GM19397 (cell line): ENCODE results near the gene ZNF581.
A peak's percentile ranks its signal among the peaks of the same experiment; 100 is the strongest.

Source experiments
- ATAC-seq: cut with Tn5 transposase; IDR thresholded peaks from one replicate; pipeline ENCODE4 v1.9.1; 2021; ENCODE audit warnings: mild to moderate bottlenecking, moderate library complexity; ENCODE audit not compliant: unreplicated experiment

ZNF581 gene

DNA sequence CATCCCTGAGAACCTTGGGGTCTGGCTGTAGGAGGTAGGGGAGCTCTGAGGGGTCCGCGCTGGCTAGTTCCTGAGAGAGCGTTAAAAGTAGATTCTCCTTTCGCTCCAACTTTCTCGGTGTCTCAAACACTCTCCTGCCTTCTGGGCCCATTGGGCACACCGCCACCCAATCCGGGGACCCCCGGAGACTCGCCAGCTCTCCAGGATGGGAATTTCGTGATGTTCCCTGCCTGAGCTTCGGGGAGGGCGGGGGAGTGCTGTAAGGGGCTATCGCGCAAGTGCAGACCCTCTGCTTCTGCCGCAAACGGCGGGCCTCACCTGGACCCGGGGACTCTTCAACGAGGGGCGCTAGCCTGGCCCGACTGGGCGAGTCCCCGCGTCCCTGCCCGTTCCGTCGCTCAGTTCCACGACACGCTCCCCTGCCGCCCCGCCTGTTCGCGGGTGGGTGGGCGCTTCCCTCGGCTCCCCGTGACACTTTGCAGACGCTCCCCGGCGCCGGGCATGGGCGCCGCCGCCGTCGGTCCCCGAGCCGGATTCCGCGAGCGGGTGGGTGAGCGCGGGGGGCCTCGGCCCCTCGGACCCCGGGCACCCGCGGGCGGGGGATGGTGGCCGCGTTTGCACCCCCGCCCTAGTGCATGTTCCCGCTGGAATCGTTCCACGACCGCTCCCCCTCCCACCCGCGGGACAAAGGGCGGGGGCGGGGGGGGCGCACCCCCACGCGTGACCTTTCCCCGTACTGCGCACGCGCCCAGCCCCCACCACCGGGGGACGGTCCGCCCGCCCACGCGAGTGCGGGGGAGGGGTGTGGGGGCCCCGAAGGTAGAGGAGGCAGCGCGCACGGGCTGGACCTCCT, 4.5 kb downstream of the ZNF581 start, which contains the start of gene CCDC106:
TSS of gene CCDC106 (plus strand) at position 481 of the 853 bp plus-strand sequence. CDS start 835 bp downstream, outside the sequence.
- ATAC-seq, result peak; percentile 33

GRCh38 chr19:55648585-55649267, 5.3 kb downstream of the ZNF581 start:
- ATAC-seq, result no peak

DNA sequence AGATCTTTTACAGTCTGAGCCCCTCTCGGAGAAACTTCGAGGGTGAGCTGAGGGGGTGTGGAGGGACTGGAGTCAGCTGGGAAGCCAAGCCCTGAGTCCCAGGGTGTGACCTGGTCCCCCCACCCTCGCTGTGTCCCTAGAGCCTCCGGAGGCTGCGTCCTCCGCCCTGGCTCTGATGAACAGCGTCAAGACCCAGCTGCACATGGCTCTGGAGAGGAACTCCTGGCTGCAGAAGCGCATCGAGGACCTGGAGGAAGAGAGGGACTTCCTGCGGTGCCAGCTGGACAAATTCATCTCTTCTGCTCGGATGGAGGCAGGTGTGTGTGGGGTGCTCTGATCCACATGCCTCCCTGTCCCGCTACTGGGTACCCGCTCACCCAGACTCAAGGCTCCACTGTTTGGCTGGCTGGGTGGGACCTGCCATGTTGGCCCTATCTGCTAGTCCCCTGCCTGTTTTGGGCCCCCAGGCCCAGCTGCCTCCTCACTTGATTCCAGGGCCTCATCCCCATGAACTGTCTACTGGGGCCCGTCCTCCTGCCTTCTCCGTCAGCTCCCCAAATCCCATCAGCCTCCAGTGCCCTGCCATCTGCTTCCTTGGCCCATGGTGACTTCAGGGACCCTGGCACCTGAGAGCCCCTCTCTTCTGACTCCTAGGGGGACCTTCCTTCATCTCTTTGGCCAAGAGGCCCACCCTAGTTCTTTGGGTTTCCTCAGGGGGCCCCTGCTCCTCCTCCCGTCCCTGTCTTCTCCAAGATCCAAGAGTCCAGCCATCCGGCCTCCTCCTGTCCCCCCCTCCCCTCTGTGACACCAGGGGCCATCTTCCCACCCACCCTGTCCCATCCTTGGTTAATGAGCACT, 6.0 kb downstream of the ZNF581 start:
- no peak for ATAC-seq

GRCh38 chr19:55650126-55650557, 6.7 kb downstream of the ZNF581 start:
- ATAC-seq, result no peak

- no peak for ATAC-seq
Measured at GRCh38 chr19:55650602-55651230, 7.3 kb downstream of the ZNF581 start.

GRCh38 chr19:55651236-55651635, 7.8 kb downstream of the ZNF581 start:
- ATAC-seq, result no peak

- no peak for ATAC-seq
Measured at GRCh38 chr19:55652311-55653128, 9.1 kb downstream of the ZNF581 start.

DNA sequence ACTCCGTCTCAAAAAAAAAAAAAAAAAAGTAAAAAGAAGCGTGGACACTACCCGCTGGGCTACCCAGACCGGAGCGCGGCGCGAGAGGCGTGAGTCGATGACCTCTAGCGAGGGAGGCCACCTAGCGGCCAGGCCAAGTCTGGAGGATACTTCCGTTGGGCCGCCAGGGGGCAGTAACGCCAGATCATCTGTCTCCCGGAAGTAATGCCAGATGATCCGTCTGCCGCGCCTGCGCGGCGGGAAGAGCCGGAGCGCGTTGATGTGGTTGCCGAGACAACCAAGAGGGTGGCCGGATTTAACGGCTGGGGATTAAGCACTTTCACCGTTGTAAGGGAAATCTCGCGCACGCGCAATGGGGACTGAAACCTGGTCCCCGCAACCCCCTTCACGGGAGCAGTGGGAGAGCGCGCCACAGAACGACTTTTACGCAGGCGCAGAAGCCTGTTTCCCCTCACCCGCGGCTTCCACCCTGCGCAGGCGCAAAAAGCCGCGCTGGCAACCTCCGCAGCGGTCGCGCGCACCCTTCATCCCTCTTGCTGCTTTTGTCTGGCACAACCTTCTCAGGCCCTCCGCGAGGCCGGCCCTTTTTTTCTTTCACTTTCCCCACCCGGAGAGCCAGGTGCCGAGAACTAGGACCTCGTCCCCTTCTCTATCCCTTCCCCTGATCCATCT, 10.3 kb downstream of the ZNF581 start:
- ATAC-seq, result peak; percentile 42

- peak; percentile 59 for ATAC-seq
Measured at GRCh38 chr19:55654323-55654867, 10.9 kb downstream of the ZNF581 start.

- peak; percentile 32 for ATAC-seq
Measured at GRCh38 chr19:55654868-55655647, 11.6 kb downstream of the ZNF581 start, which contains the start of gene U2AF2. Gene U2AF2, plus strand, starts transcription at chr19:55655035. Its CDS starts 70 bp downstream, at chr19:55655105.

- ATAC-seq, result no peak
Measured at GRCh38 chr19:55655648-55656040, 12.2 kb downstream of the ZNF581 start.

- ATAC-seq, result no peak
Measured at GRCh38 chr19:55656552-55656951, 13.1 kb downstream of the ZNF581 start.

DNA sequence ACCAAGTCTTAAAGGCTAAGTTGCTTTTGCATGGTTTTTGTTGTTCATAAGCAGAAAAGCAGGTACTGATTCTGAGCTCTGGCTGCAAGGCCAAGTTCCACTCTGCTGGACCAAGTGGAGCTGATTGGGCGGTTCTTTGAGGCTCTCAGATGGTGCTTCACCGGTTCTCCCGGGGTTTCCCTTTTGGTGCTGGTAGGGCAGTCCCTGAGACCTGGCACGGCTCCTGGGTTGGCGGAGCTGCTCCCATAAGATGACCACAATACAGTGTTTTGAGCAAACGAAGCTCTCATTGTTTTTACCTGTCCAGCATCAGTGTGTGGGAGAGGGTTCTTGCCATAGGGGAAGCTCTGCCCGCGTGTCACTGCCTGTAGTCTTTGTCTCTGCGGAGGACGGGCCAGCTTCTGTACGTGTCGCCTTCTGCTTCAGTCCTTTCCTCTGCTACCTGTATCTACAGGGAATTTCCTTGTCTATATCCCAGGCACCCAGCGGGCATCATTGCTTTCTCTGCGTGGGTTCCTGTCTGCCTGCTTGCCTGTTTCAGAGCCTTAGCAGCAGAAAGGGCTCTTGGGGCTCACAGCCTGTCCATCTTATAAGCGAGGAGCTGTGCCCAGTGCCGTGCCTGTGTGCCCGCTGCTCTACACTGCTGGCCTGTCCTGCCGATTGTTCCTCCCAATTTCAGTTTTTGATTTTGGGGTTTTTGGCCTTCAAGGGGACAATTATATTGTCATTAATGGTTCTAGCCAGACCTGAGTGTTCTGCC, 13.7 kb downstream of the ZNF581 start:
- ATAC-seq, result no peak

DNA sequence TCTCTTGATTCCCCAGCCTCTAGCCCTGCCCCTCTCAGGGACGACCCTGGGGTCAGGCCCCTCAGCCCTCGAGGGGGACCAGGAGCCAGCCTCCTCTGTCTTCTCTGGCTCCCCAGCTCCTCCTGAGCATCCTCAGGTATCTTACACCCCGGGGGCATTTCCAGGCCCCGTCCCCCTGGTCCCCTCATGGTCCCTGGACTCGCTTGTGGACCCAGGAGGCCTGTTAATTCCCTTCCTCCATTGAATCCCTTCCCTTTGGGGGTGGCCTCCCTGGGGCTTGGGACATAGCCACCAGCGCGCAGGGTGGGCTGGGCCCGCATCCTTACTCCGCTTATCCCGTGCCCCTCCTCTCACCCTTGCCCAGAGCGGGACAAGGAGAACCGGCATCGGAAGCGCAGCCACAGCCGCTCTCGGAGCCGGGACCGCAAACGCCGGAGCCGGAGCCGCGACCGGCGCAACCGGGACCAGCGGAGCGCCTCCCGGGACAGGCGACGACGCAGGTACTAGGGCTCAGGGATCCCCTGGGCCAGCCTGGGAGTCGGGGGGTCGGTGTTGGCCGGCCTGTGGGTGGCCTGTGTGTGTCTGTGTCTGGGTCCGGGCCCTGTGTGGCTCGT, 15.5 kb downstream of the ZNF581 start:
- ATAC-seq, result no peak

DNA sequence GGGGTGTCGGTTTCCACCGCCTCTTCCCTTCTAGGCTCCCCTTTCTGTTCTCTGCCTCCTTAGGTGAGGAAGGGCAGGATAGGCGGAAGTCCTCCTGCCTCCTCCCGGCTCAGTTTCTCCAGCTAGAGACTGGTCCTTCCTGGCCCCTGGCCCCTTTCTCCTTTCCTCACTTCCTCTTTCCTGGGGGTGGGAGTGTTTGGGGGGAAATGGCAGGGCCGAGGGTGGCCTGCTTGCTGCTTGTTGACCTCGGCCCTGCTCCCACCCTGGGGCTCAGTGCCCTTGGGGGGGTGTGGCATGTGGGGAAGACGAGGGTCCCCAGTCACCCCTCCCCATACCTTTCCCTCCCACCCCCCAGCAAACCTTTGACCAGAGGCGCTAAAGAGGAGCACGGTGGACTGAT, 16.4 kb downstream of the ZNF581 start:
- ATAC-seq, result no peak

GRCh38 chr19:55660404-55660803, 17.0 kb downstream of the ZNF581 start:
- ATAC-seq, result no peak

GRCh38 chr19:55660991-55661390, 17.5 kb downstream of the ZNF581 start:
- no peak for ATAC-seq
